ENCODE data around the gene PARP6.
A peak's percentile ranks its signal among the peaks of the same experiment; 100 is the strongest.

The PARP6 gene

GRCh38 chr15:72199205-72199515 is 73.2 kb downstream of the PARP6 start:
- DNase-seq (ENCODE audit: low read depth): no peak
- no peak overlapping the region for H3K4me3 ChIP-seq (ENCODE audit: low read depth, low read length)
- TF ChIP-seq, protein P1, sequence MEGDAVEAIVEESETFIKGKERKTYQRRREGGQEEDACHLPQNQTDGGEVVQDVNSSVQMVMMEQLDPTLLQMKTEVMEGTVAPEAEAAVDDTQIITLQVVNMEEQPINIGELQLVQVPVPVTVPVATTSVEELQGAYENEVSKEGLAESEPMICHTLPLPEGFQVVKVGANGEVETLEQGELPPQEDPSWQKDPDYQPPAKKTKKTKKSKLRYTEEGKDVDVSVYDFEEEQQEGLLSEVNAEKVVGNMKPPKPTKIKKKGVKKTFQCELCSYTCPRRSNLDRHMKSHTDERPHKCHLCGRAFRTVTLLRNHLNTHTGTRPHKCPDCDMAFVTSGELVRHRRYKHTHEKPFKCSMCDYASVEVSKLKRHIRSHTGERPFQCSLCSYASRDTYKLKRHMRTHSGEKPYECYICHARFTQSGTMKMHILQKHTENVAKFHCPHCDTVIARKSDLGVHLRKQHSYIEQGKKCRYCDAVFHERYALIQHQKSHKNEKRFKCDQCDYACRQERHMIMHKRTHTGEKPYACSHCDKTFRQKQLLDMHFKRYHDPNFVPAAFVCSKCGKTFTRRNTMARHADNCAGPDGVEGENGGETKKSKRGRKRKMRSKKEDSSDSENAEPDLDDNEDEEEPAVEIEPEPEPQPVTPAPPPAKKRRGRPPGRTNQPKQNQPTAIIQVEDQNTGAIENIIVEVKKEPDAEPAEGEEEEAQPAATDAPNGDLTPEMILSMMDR (IDR thresholded peaks at IDR 0.05; ENCODE audit: low read depth, low read length, missing control alignments): no peak
- in situ Hi-C loops (cut with HindIII; ENCODE audit: low sequenced_read_pairs): no loop called here

DNA sequence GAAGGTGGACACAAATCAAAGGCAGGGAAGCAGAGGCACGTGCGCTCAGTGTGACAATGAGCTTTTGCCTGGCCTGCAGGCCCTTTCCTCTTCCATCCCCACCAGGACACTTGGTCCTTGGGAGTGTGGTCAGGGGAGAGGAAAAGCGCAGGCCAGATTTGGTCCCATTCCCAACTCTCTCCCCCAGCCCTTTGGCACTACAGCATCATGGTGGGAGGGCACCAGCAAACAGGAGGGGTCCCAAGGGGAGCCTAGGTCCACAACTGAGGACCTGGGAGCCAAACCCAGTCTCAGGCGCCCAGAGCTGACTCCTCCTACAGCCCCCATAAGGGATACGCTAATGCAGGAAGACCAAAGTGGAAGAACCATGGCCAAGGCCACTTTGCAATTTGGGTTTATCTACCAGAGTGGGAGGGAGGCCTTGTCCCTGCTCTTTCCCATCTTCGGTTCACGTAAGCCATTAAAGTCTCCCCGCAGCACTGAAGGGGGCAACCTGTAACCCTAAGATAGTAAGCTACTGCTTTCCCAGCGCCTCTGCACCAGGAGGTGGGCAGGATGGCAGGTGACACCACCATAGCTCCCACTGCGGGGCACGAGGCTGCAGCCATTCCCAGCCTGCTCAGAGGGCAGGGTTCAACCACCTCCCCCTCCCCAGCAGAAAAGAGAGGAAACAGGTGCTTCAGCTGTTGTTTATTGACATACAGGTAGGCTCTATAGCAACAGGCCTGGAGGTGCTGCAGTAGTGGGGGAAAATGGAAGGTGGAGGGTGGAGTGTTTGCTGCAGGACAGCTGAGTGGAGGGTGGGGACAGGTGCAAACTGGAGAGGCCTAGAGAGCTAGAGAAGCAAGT is 73.8 kb downstream of the PARP6 start:
- in situ Hi-C loops (cut with HindIII; ENCODE audit: low sequenced_read_pairs): no loop called here
- TF ChIP-seq, protein P1 (IDR thresholded peaks at IDR 0.05; ENCODE audit: low read depth, low read length, missing control alignments): no peak
- DNase-seq (ENCODE audit: low read depth): no peak
- H3K4me3 ChIP-seq (ENCODE audit: low read depth, low read length): no peak overlapping the region

DNA sequence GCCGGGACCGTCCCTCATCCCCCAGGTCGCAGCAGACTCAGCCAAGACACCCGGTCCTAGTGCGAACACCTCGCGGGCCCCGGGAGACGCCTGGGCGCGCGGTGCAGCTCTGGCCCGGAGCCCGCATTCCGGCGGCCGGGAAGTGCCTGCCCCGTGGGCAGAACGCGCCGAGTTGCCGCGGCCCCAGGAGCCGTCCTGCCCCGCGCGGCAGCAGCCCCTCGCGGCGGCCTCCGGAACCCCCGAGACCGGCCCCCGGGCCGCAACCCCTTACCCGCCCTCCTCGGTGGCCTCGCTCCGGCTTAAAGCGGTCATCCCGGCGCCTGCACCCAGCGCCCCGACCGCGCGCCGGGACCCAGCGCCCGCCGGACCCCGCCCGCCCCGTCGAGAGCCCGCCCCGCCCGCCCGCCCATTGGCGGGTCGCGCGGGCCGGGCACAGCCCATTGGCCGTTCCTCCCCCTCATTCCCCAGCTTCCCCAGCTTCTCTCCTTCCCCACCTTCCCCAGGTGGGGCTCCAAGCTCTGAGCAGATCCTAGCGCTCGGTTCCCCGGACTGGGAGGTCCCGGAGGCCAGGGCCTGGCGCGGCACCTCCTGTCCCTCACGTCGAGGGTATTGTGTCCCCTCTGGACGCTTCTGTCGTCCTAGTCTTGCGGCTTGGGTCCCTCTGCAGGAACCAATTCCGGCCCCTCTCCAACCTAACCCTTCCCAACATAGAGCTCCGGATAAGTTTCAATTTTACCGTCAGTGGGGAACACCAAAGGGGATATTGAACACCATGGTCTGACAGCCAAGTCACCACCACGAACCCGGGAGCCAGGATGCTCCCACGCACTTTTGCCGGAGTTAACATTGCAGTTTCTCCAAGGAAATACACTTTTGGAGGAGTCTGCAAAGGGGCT is 74.6 kb downstream of the PARP6 start, which contains the start of gene GRAMD2A:
Gene GRAMD2A, minus strand, starts transcription at position 328 of the 896 bp plus-strand sequence.
- TF ChIP-seq, protein P1 (IDR thresholded peaks at IDR 0.05; ENCODE audit: low read depth, low read length, missing control alignments): no peak
- peak within 1 kb of the TSS; percentile 27 for H3K4me3 ChIP-seq (ENCODE audit: low read depth, low read length)
- in situ Hi-C loops (cut with HindIII; ENCODE audit: low sequenced_read_pairs): no loop called here
- no peak for DNase-seq (ENCODE audit: low read depth)

DNA sequence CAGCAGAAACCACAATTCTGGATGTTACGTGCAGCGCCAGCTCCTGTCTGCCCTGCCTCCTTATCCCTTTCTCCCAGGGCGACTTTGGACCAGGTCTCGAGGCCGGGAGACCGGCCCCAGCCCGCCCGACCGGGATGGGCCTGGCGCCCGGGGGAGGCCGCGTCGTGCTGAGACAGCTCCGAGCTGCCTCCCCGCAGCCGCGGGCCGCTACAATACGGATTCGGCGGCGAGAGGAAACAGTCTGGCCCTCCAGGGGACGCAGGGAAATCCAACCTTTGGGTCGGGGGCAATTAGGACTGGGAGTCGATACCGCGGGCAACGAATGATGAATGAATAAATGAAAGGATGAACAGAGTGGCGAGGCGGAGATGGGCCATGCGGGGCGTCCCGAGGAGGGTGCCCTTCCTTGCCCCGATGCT is 75.3 kb downstream of the PARP6 start:
- in situ Hi-C loops (cut with HindIII; ENCODE audit: low sequenced_read_pairs): no loop called here
- TF ChIP-seq, protein P1 (IDR thresholded peaks at IDR 0.05; ENCODE audit: low read depth, low read length, missing control alignments): no peak
- no peak for DNase-seq (ENCODE audit: low read depth)
- H3K4me3 ChIP-seq (ENCODE audit: low read depth, low read length): peak overlapping the region; percentile 27

GRCh38 chr15:72196409-72197040 is 75.8 kb downstream of the PARP6 start:
- DNase-seq (ENCODE audit: low read depth): no peak
- TF ChIP-seq, protein P1 (IDR thresholded peaks at IDR 0.05; ENCODE audit: low read depth, low read length, missing control alignments): no peak
- in situ Hi-C loops (cut with HindIII; ENCODE audit: low sequenced_read_pairs): no loop called here
- no peak overlapping the region for H3K4me3 ChIP-seq (ENCODE audit: low read depth, low read length)

DNA sequence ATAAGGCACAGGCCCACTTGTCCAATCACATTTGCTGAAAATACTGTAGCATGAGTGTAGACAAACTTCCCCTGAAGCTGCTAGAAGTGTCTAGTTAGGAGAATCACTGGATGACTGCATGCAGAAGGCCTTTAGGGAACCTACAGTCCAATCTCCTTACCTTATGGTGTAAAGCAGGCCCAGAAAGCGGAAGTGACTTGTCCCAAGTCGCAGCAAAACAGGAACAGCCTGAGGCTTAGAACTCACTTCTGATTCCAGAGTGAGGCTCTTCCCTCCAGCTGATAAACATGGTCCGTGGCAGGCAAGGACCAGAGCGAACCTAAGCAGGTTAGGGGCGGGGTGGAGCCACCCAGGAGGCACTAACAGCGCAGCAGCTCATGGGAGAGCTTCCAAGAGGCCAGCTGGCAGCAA is 77.2 kb downstream of the PARP6 start:
- in situ Hi-C loops (cut with HindIII; ENCODE audit: low sequenced_read_pairs): no loop called here
- no peak for DNase-seq (ENCODE audit: low read depth)
- no peak overlapping the region for H3K4me3 ChIP-seq (ENCODE audit: low read depth, low read length)
- TF ChIP-seq, protein P1 (IDR thresholded peaks at IDR 0.05; ENCODE audit: low read depth, low read length, missing control alignments): no peak

Measured in astrocyte of the cerebellum (primary cell).